Smooth muscle cell of the brain vasculature (primary cell): Measurements from ENCODE around the gene SLCO2A1.

Experiments used
- DNase-seq: peaks from one replicate; pipeline ENCODE4 v3.0.0-alpha.2; 2012; ENCODE audit warnings: low read depth, low spot score

The SLCO2A1 gene

DNA sequence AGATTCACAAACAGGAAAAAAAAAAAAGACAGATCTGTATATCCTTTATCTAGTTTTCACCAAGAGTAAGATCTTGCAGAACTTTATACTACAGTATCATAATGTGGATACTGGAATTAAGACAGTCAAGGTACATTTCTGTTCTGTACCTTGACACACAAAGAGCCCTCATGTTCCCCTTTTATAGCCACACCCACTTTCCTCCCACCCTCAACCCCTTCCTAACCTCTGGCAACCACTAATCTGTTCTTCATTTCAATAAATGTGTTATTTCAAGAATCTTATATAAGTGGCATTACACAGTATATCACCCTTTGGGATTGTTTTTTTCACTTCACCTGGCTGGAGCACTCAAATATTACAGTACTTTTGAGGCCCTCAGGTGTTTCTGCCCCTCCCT, 130.4 kb downstream of the SLCO2A1 start:
- DNase-seq: no peak

DNA sequence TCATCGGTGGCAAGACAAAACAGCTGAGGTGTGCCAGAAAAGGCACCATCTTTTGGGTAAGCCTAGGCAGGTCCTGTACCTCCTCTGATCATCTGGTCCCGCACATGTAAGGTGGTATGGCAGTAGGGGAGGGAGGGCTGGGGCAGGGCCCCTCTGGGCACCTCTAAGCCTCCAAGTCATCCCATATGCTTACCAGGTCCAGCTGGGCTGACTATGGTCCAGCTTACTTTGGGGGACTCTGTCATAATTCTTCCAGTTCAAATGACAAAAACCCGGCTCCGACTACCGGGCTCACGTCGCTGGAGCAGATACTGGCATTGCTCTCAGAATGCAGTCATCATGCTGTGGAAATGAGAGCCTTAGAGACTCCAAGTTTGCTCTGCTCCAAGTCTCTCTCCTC, 132.2 kb downstream of the SLCO2A1 start:
- DNase-seq: no peak

DNA sequence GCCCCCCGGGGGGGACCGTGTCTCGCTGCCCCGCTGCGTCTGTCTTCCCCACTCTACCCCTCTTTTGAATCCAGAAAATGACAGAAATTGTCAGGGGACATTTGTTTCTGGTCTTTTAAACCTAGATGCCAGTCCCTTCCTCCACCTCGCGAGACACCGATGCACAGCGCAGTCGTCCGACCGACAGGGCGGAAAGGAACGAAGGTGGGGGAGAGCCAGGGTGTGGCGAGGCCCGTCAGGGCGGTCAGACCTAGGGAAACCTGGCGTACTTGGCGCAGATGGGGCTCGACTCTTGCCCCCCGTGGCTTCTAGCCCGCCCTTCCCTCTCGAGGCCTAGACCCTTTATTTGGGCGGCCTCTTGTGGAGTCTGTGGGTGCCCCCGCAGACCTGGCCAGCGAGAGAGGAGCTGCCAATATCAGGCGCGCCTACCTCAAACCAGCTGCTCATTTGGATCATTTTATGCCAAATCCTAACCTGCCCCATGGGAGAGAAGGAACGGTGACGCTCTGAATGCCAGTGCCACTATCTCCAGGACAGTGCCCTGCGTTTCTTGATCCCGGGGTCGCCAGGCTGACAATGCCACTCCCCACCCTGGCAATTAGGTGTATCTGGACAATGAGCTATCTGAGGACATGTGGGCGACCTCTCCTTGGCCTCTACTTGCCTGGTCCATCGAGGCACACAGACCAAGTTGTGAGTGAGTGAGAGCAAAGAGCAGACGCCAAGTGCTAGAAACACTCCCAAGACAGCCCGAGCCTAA, 133.5 kb downstream of the SLCO2A1 start:
- DNase-seq: no peak

DNA sequence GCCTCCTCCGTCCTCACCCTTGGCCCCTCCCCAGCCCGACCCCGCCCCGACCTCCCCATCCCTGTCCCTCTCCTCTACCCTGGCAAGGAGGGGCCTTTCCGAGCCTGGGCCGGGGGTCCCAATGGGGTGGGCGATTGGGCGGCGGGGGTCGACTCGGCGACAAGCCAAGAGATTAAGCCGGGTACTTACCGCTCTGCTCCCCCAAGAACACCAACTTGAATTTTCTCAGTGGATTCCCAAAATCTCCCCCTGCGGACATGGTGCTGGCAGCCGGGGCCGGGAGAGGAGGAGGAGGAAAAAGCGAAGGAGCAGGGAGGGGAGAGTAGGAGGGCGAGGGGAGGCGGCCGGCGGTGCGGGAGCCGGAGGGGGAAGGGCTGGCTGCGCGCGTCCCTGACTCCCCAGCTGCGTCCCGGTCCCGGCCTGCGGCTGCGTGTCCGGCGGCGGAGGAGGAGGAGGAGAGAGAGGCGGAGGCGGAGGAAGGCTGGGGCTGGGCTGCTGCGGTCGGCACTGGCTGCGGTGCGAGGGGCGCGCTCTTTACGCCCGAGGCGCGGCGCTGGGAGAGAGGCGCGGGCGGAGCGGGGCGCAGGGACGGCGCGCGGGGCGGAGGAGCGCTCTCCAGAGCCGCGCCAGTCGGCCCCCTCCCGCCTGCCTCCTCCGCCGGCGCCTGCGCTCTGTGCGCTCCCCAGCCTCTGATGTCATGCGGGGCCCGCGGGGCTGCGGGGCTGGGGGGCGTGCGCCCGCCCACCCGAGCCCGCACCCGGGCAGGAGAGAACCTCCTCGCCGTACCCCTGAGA, 134.3 kb downstream of the SLCO2A1 start, which contains the start of gene RAB6B:
RAB6B (minus strand) TSS at position 675 of the 794 bp plus-strand sequence; CDS start at position 259, 416 bp downstream.
- no peak for DNase-seq

DNA sequence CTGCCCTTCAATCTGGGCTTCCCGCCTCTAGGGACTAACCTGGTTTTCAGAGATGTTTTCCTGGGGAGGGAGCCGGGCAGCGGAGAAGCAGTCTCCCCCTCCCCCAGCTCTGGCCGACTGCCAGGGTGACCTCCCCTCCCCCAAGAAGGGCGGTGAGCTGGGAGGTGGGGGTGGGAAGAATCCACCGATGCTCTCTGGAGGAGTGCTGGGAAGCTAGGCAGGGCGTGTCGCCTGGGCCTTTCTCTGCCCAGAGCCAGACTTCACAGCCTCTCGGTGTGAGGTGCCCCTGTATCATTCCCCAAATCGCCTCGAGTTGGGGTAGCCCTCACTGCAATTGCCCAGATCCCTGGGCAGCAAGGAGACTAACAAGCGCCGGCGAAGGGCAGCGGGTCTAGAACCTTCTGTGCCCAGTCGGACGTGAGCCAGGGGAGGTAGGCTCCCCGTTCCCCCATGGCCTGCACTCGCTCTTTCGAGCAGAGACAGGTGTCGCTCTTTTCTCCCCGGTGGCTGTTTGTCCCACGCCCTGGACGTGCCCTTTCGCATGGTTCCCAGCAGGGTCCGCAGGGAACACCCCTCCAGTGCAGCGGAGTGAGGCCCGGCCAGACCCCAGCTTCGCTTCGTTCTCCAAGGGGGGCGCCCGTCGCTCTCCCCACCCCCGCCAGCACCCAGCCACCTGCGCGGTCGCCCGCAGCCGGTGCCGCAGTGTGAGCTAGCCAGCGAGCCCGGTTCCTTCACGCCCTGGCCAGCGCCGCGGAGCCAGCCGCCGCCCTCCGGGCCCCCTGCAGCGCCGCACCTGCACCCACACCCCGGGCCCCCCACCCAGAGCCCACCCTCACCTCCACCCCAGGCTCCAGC, 135.1 kb downstream of the SLCO2A1 start:
- DNase-seq: no peak

DNA sequence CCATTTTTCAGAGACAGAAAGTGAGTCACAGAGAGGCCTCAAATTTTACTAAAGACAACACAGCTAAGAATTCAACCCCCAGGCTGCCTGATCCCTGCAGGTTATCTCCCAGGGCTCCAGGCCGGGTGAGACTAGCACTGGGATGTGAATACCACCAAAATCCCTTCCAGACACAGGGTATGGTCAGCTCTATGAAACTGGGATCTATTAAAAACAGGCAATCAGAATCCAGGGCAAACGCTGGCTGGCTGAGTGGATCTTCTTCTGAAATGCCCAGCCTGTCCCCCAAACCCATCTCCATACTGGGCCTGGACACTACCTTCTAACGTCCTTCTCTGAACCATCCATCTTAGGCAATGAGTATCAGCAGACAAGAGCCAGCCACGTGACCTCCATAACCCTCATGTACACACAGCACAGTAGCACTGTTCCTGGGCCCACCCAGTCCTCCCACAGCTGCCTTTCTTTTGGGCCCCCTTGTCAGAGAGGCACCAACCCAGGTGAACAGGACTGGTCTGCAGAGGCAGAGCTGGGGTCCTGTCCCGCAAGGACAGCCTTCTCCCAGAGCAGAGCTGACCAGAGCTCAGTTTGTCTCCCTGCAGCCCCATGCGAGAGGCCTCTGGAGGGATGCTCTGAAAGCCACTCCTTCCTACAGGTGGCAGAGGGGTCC, 135.9 kb downstream of the SLCO2A1 start:
- no peak for DNase-seq

DNA sequence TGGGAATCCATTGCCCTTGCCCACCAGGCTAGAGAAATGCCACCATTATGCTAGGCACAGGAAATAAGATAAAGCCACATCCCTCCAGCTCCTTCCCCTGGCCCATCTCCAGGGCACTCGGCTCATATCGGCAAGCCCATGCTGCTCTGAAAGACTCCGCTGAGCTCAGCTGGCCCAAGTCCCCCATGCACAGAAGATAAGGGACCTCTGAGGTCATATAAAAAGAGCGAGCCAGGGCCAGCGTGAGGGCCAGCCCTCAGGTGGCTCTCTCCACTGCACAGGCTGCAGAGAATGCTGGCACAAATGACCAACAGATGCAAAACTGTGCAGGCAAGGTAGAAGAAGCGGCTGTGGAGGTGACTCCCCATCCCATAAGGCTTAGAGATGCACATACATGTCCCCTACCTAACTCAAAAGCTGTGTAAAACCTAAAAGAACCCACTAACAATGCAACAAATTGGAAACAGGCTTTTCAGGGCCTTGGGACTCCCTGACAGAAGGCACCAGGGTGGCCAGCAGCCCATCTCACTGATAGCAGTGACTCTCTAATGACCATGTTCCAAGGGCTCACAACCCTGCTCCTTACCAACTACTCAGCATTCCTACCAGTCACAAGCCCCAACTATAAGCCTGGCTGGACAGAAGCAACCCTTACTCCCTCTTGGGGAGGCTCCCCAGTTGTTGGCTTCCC, 137.0 kb downstream of the SLCO2A1 start:
- no peak for DNase-seq

DNA sequence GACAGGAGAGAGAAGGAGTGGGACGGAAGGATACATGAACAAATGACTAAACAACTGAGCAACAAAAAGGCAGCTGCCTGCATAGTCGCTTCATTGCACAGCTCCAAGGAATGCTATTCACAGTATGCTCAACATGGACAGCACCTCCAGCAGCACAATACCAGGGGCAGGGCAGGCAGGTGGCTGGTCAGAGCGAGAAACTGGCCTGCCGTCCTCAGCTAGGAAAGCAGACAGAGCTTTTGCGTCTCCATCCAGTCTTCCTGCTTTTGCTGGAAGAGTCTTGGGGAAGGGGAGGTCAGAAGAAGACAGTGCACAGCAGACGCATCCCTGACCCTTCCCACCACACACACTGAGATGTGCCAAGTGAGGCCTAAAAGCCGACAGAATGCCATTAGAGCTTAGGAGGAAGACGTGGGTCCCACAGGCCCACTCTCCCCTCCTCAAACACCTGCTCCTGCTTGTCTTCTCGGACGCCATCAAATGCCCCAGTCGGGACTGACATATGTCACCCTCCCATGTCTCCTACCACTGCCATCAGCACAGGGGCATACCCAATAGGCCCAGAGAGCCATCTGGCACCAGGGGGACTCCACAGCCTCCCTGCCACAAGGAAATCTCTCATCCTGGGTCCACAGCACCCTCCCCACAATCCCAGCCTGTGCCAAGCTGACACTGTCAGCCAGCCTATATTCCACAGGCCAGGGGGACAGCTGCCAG, 137.9 kb downstream of the SLCO2A1 start:
- no peak for DNase-seq

DNA sequence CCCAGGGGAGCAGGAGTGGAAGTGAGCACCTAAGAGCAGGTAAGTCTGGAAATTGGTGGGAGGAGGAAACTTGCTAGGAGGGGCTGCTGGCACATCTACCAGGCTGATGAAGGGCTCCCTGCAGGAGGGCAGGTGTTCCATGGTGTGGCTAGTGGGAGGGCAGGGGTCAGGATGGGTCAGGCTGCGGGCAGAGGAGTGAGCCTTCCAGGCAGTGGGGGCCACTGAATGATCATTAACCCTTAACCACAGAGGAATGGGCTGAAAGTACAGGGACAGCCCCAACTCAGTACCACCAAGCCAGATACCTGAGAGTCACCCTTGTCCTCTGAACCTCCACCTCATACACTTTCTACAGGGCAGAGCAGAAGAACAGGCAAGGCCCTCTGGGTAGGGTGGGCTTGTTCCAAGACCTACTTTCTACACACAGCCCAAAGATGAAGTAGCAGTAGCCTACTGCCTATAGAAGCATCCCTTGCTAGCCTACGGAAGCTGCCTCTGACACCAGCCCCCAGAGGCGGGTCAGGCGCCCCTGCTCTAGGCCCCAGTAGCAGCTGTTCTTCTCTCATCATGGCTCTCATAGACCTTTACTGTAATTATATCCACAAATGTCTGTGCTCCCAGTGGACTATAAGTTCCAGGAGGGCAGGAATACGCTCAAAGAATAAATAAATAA, 138.6 kb downstream of the SLCO2A1 start:
- DNase-seq: no peak

DNA sequence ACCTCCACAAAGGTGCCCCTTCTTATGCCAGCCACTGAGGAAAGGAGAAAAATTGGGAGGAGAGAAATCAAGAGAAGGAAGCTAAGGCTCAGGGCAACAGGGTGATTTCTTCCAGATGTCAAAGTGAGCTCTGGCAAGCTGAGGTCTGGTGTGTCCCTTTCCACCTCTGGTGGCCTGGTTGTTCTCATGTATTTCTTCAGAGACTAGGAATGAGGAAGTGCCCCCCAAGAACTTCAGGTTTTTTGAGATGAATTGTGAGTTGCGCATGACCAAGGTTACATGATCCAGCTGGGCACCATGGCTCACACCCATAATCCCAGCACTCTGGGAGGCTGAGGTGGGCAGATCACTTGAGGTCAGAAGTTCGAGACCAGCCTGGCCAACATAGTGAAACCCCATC, 139.7 kb downstream of the SLCO2A1 start:
- DNase-seq: no peak

DNA sequence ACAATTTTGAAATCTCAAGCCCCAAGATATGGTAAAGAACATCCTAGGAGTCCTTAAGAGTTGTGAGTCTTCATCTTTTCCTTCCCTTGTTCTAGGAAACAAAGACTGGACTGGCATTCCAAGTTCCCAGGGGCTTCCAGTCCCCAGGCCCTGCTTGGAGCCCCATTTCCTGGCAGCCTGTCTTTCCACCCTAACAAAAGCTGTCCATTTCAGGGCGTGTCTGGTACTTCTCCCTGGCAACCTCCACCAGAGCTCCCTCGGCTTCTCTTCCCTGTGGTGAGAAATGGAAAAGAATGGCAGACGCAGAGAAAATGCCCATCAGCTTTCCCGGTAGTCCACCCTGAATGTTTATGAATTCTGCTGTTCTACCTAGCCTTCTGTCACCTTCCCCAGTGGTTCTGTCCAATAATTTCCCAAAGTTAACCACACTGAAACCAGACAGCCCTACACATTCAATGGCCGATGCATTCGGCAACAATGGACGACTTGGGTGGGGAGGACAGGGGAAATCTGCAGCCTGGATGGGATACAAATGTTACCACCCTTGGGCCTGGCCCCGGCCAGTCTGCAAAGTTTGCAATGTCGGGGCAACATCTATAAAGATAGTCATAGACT, 140.9 kb downstream of the SLCO2A1 start:
- no peak for DNase-seq

DNA sequence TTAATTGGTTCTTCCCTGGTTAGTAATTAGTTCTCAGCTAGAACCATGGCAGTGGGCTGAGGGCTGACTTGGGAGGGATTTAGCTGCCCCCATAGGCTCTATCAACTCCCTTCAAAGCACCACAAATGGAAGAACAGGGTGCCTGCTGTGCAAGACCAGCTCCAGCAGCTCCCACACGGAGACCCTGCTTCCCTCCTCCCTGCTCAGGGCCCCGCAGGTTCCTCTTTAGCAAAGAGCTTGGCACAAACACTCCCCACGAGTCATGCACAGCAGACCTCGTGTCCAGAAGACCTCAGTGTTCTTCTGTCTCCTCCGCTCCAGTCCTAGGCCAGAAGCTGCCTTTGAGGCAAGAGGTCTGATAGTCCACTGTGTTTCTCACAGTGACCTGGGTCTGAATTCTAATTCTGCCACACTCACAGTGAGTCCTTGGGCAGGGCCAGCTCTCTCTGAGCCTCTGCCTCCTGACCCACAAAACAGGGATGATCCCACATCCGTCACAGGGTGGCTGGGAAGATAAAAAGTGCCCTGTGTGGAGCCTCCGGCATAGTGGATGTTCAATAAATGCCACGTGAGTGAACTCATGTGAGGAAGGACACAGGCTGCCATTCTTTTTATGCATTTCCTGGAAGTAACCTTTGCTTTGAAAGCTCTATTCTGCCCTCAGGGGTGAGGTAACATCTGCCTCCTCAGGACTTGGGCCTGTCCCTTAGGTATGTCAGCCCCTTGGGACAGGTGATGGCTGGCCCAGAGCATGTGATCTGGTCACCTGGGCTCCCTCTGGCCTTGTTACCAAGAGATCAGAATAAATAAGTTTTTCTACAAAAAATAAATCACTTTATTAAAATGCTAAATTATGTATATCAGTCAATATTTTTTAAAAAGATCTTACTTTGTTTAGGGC, 141.7 kb downstream of the SLCO2A1 start:
- no peak for DNase-seq

DNA sequence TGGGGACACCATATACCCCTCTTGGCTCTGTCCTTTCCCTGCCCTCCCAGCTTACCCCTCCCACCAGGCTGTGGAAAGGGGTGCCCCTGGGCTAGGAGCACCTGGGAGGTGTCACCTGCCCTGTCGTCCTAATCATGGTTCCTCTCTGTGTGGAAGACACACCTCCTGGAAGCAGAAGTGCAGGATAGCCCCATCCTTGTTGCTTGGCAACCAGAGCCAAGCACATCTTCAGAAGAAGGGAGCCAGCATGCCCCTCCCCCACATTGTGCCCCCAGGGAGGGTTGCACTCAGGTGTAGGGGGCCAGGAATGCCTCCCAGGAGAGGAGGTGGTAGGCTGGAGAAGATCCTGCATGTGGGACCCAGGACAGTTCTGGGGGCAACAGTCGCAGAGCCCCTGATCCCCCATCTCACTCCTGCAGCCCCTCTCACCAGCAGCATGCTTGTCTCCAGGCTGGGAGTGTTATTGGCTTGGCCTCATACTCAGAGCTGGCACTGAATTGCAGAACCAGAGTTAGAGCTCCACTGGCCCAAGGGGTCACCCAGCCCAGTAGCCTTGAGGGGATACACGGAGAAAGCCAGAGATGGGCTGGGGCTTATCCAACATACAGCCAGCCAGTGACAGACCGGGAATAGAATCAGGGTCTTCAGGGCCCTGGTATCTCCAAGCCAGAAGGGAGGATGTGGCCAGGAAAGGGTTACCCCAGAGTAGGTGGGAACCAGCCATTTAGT, 142.5 kb downstream of the SLCO2A1 start:
- no peak for DNase-seq

DNA sequence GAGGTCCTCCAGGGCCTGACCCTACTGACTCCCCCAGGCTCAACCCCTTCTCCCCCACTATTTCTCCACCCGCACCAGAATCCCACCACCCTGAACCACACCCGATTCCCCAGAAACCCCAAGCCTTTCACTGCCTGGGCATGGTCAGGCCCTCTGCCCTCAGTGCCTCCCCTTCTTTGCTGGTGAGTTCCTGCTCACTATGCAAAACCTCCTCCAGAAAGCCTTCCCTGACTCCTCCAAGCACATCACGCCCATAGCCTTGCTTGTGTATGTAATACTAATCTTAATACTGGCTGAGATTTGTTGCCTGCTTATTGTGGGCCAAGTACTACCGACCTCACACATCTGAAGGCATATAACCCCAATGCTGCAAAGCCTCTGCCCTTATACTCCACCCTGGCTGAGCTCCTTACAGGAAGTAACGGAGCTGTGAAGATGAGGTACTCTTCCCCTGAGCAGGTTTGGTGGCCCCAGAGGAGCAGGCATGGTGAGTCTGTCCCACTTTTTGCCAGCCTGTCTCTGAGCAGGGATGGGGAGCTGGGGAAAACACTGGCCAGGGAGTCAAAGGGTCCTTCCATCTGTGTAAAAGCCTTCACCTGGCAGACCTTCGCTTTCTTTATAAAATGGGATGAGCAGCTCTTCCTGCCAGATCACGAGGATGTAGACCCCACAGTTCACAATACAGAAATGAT, 143.5 kb downstream of the SLCO2A1 start:
- DNase-seq: no peak

DNA sequence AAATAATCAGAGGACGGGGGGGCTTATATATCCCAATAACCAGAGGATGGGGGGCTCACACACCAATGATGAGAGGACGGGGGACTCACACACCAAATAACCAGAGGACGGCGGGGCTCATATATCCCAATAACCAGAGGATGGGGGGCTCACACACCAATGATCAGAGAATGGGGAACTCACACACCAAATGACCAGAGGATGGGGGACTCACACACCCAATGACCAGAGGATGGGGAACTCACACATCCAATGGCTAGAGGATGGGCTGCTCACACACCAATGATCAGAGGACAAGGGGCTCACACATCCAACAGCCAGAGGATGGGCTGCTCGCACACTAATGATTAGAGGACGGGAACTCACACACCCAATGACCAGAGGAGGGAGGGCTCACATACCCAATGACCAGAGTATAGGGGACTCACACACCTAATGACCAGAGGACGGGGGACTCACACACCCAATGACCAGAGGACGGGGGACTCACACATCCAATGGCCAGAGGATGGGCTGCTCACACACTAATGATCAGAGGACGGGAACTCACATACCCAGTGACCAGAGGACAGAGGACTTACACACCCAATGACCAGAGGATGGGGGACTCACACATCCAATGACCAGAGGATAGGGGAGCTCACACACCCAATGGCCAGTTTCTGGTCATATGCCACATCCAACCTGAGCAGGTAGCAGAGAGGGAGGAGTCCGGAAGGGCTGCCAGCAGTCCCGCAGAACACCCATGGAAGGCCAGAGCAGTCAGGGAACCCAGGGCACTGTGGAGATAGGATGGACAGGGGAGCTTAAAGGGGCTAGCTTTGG, 144.6 kb downstream of the SLCO2A1 start:
- no peak for DNase-seq
